NCI-H524 (cell line): Measurements from ENCODE around the gene ERBB4.
A peak's percentile ranks its signal among the peaks of the same experiment; 100 is the strongest.

ENCODE experiments used
- DNase-seq, 2 experiments: peaks; one replicate each; lab custom pipeline; 2025; lab: John Stamatoyannopoulos, UW

Gene ERBB4

DNA sequence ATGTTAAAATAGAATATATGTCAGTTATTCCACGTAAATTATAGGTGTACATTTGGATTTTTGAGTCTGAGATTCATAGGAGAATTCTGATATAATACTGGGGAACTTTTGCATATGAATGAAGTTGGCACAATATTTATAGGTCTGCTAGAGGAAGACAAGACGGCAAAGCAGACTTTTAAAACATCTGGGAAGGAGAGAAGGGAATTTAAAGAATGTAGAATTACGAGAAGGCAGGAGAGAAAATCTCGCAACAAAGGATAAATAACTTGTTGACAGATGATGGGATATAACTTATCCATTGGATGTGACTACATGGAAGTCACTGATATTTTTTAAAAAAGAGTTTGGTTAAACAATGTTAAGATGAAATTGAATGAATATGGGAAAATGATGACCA, 615.6 kb downstream of the ERBB4 start:
- no peak for DNase-seq

DNA sequence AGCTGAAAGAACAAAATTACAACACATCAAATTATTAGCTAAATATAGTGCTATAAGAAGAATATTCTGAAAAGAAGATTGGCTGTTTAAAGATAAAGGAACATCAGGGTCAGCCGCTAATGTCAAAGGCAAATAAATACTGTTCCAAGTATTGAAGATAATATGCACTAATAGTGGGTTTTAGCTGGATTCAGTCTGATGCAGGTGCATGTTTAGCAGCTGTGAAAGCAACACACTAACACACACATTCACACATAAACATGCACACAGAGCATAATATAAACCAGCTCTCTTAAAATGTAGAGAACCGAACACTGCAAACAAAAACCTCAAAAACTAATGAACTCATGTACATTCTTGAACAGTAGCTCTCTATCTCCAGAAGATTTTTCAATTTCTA, 634.6 kb downstream of the ERBB4 start:
- no peak for DNase-seq

DNA sequence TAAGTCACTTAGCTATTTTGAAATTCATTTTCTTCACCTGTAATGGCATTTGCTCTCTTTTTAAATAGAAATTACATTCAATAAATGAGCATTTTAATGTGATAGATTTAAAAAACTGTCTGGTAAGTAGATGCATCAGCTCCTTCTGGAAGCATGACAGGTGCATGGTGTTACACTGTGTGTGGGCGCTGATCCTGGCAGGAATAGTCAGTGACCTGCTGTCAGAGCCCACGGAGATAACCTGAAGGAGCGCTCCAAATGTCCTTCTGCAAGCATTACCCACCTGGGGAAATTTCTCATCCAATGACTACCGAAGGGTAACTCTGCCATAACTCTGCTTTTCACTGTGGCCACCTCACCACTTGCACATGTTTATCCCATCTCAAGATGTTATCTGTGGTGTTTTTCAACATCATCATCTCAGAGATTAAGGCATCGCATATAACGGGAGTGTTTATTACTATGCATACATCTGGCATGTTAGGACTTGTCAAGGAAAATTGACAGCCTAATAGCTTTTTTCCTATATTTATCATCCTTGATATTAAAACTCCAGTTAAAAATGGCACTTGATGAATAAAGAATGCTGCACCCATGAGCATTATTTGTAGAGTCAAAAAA, 637.3 kb downstream of the ERBB4 start:
- DNase-seq = peak in 1 of 2 experiments; percentile 45

DNA sequence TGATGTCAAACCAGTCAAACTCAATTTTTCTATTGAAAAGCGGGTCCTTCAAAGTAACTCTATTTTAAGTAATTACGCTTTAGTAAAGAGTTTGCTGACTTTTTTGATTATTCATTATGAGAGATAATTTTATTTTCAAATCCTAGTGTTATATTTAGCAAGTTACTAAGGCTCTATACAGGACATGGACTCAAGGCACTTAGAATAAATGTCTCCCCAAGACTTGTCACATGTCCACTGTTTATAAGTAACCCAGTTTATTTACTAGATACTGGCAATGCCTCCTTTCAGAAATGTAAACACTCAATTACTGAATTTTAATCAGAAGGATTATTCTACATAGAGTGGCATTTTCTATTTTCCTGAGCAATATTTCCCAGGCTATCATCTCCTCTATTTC, 638.1 kb downstream of the ERBB4 start:
- no peak for DNase-seq

DNA sequence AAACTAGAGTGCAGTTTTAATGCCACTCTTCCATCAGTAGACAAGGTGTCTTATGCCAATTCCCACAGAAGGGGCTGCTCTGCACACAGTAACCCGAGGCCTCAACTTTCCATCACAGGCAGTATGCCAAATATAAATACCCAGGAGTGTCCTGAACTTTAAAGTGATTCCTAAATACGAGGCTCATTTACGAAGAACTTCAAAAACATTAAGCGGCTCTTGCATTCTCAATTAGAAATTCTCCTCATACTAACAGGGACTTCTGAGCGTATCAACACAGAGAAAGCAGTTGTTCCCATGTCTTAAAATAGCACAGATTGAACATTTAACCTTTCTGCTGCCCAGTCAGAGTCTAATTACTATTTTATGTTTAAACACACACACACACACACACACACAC, 638.6 kb downstream of the ERBB4 start:
- DNase-seq = peak; percentile 8 to 65

DNA sequence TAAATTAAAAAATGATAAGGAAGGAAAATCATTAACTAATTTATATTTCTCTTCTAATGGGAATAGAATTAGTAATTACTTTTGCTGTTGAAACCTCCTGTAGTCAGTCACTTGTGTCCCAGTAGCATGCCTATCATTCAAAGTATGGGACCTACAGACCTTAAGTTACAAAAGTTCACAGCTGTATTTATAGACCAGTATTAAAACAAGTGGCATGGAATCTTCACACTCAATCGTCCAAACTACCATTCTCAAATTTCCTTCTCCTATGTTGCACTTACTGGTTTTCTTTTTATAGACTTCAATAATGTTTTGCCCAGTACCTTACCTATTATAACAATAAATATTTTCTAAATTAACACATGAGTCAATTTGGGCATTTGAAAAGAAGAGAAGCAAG, 639.9 kb downstream of the ERBB4 start:
- no peak for DNase-seq

DNA sequence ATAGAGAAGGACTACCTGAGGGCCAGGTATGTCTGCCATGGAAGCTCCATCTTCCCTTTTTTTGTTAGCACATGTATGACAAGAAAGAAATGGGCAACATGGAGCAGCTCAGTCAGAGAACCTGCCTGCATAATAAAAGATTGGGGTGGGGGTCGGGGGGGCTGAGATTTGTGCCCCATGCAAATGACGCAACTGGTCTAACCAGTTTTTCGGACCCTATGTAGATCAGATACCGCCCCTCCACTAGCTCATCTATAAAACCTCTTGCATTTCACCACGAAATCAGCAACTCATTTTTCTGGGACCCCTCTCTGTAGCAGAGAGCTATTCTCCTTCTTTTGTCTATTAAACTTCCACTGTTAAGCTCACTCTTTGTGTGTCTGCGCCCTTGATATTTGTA, 657.2 kb downstream of the ERBB4 start:
- no peak for DNase-seq

DNA sequence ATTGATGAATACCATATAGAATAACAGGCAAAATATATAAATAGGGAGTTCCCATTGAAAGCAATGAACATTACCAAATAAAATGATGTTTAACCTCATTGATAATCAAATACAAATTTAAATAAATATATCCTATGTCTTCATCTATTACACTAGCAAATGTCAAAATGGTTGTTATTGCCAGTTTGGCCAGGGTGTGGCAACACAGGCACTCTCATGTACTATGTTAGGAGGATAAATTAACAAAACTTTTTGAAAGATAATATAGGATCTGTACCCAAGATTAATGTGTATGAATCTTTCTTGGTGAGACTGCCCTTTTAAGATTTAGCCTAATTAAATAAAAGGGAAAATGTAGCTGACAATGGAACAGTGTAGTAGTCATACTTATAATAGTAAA, 659.3 kb downstream of the ERBB4 start:
- DNase-seq = no peak

DNA sequence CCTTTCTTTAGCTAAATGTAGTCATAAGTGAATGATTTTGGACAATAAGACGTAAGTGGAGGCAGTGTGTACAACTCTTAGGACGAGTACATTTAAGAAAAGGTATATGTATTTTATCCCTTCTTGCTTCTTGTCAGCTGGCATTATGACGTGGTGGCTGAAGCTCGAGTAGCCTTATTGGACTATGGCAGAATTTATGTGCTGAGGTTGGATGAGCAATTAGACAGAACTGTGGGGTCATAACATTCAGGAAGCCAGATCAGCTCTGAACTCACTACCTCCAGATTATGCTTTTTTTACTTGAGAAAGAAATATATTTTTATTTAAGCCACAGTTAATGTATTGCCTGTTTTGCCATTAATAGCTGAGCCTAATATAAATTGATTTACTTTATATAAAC, 661.5 kb downstream of the ERBB4 start:
- no peak for DNase-seq

DNA sequence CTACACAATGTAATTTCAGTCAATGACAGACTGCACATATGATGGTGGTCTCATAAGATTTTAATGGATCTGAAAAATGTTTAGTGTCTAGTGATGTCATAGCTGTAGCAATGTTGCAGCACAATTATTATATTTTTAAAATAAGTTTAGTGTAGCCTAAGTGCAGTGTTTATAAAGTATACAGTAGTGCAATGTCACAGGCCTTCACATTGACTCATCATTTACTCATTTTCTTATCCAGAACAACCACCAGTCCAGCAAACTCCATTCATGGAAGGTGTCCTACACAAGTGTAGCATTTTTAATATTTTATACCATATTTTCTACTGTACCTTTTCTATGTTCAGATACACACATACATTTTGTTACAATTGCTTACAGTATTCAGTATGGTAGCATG, 663.1 kb downstream of the ERBB4 start:
- DNase-seq = no peak

DNA sequence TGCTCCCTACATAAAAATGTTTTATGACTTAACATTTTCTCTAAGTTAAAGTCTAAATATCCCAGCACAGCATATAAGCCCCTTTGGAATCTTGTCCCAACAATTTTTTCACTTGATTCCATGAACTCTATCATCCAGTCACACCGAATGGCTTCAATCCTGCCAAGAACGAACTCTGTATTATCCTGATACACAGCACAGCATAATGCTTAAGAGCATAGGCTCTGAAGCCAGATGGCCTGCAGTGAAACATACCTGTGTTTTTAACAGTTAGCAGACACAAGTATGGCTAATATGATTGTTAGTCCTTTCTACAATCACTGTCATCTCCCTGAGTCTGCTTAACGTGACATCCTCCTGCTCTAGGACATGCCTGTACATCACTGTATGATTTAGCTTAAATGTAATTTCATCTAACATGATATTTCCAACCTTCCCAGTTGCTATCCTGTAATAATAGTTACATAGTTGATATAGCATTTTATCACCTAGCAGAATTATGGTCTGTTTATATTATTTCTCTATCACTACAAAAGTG, 669.5 kb downstream of the ERBB4 start:
- peak in 1 of 2 experiments; percentile 57 for DNase-seq

DNA sequence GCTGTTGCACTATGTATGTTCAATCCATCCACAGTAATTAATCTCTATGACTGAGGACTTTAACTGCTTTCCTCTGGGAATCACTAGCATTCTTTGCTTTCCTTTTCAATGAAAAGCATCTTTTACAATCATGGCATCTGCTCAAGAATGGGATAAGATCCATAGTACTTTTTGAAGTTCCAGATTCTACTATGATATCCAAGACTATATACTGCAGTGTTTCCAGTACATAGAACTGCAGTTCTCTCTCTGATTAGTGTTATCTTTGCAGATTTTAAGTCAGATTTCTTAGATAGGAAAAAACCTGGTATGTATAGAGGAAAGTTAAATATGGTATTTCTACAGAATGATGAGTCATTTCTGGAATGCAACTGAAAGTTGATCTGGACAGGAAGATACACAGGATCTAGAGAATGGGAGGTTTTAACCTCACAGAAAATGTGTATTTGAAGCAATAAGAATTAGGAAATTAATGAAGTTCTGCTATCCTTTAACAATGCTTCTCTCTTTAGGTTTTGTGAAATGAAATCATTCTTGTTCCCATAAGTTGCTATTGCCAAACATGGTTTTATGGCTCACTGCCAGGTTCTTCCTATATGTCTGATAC, 670.7 kb downstream of the ERBB4 start:
- no peak for DNase-seq

DNA sequence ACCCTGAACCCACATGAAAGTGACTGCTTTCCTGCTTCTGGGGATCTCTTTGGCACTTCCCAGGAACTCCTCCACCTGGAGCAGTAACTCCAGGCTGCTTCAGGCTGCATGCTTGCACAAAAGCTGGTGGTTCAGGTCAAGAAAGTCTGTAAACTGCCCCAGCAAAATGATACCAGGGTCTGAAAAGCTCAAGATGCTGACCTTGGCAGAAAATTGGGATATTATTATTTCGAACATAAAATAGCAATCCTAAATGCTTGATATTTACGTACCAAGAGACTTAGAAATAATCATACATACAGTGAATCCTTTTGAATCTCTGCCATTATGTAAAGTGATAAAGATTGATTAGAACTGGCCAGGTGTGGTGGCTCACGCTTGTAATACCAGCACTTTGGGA, 674.3 kb downstream of the ERBB4 start:
- no peak for DNase-seq

DNA sequence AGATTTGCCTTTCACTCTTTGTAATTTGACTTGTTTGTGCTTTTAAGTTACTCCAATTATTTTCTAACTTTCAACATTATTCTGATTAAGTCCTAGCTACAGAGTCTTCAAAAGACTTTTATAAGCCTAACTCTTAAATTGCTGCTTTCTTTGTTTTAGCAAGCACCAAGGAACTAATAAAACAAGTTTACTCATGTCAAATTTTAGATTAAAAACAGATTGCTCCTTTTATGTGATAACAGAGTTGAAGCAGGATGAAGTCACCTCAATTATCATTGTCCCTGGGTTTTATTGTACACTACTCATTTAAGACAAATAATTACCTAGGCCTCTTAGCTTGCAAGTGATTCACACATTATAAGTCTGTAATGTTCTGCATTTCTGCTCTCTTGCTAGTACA, 678.4 kb downstream of the ERBB4 start:
- no peak for DNase-seq

DNA sequence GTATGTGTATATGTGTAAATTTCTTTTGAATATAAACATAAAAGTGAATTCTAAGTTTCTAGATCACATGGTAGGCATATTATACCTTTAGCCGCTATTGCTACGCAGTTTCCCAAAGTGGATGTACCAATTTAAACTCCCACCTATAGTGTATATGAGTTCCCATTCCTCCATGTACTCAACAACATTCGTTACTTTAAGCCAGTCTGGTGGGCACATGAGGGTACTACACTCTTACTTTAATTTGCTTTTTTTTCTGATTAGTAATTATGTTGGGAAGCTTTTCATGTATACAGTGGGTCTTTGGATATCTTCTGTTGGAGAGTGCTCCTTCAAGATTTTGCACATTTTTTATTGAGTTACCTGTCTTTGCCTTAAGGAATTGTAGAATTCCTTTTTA, 683.8 kb downstream of the ERBB4 start:
- no peak for DNase-seq

DNA sequence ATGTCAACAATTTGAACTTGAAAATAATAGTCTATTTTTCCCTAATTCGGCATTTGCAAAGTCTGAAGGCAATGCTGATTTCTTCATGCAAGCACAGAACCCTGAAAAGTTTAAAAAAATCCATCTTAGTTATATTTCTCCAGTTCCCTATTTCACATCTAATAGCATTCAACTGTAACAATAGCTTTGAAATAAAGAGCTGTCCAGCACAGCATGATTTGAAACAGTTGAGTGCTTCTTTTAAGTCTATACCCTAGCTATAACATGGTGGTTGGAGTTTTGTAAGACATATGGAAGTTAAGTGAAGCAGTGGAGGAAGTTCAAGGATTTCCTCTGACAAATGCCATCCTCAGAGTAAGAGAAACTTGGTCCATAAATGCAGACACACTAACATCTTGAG, 691.9 kb downstream of the ERBB4 start:
- peak in 1 of 2 experiments; percentile 66 for DNase-seq

DNA sequence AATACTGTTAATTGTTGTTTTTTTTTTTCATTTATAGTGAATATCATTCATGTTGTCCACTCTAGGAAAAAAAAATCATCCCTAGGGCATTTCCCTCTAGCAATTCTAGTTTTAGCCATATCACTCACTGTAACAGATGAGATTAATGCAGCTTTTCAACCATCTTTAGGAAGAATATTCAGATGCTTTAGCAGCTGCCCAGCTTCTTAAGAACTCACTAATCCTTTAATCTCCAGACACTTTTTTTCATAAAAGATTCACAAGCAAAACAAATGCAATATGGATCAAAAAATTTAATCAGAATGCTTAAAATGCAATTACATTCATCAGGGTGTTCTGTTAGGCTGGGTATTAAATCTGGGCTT, 692.6 kb downstream of the ERBB4 start:
- DNase-seq = peak; percentile 73 to 91

DNA sequence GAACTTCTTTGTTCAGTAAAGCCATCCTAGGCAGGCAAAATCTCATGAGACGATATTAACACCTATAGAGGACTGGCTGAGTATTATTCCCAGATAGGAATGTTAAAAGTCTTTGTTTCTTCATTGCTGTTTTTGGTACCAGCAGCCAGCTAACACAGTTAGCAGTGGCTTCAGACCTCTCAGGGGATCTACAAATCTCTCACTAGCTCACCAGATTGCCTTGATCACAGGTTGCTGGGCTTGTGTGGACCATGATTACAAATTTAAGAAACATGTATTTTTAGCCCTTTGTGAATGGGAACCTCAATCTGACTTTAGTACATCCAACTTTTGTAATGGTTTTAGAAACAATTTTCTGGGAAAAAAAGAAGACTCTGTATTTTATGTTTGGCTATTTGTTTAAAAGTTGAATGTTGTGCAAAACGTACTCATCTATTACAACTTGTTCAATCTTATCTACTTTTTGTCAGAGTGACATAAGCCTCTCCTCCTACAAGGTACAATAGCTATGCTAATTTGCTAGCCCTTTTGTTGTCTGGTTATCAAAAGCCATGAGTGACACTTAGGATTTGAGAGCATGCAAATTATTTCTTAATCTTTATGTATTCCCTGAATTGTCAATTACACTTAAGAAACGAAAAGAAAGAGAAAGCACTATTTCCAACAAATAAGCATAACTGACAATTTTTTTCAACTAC, 693.1 kb downstream of the ERBB4 start:
- peak; percentile 29 to 73 for DNase-seq

DNA sequence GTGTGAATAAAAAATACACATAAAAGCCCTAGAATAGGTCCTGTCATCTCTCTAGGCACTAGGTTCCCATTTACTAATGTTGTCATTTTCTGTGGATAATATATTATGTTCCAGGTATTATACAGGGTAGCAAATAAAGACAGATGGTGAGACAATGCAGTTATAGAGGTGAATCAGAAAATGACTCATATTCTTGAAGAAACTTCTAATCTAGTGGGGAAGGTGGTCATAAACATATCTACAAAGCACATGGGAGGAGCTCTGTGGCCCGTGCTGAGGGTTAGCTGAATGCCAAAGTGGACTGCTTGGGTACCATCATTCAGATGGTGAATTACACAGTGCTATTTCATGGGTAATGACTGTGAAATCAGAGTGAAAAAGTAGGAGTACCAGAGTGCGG, 700.9 kb downstream of the ERBB4 start:
- no peak for DNase-seq

DNA sequence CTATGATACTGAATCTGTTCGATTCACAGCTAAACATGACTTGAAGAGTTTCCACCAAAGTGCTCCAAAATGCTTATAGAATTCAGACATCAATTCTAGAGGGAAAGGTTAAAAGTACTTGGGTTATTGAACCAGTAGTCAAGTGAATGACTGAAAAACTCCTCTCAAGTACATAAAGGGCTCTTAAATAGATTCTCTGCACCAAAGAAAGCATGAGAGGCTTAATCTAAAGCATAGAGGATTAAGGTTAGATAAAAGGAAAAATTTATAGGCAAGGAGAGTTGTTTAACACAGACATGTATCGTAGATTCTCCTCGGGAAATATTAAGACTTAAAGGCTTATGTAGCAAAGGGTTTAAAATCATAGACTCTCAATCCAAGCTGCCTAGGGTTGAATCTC, 701.4 kb downstream of the ERBB4 start:
- peak in 1 of 2 experiments; percentile 56 for DNase-seq

DNA sequence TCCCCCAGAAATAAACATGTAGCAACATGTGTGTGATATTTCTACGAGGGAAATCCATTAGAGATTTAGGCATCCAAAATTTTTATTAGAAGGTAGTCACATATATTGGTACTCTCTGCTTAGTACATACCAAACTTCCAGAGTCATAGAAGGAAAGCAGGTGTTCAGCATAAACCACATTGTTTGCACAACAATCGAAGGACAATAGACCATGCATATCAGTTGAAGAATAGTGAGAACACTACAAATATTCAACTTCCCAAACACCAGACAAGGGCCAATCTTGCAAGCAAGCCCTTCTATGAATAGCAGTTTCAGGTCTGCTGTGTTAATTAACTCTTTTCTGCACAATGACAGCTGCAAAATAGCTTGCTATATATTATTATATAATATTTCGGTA, 702.2 kb downstream of the ERBB4 start:
- no peak for DNase-seq

DNA sequence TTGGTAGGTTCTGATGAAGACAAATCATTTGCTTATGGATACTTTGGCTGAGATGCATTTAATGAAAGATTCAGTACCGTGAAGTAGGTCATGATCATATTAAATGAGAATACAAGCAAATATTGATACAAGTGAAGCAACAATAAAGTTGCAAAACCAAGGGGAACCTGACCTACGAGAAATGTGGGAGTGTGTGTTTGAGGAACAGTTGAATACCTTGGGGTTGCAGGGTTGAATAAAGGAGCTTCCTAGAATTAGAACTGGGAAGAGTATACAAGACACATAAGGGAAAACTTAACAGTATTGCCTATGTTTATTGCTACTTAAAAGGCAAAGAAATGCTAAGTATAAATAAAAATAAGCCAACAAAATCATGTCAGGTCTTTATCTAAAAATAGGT, 702.9 kb downstream of the ERBB4 start:
- no peak for DNase-seq

DNA sequence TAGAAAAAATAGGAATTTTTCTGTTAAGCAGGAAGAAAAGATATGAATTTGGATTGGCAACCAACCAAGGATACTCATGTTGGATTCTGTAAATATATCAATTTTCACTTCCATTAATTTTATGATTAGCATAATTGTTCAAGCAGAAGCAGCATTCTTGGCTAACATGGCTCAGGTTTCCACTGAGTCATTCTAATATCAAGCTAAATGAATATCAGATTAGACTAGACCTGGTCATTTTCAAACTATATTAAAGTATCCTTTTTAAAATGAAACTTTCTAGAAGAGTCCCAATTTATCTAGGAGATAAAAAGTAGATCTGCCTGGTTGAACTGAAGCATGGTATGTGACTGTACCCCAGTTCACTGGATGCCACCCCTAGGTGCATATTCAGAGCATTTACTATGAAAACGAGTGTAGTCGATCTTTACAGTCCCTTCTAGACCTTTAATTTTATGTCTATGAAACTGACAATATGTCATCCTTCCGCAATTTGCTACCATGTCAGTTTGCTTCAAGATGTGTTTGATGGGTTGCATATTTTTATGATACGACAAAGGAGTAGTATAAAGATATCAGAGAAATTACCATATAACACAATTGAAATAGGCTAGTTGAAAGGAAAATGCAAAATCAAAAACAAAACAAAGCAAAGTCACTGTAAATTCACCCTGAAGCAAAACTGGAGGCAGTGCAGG, 704.9 kb downstream of the ERBB4 start:
- DNase-seq = no peak
